NCI-H446 (cell line): ENCODE data around the gene PES1.
"Not testable (repeated sequence)": the region's sequence is repeated elsewhere in the genome, so short reads cannot be mapped to it uniquely, and the experiment has no call there.

Experiments
- DNase-seq, 2 experiments: peaks; one replicate each; lab custom pipeline; 2025; lab: John Stamatoyannopoulos, UW

The PES1 gene

GRCh38 chr22:30574095-30574981 lies 17.4 kb downstream of the PES1 start, which contains the start of gene GAL3ST1:
GAL3ST1 (minus strand) TSS chr22:30574665; CDS start chr22:30557392, 17,273 bp downstream.
- no peak for DNase-seq

DNA sequence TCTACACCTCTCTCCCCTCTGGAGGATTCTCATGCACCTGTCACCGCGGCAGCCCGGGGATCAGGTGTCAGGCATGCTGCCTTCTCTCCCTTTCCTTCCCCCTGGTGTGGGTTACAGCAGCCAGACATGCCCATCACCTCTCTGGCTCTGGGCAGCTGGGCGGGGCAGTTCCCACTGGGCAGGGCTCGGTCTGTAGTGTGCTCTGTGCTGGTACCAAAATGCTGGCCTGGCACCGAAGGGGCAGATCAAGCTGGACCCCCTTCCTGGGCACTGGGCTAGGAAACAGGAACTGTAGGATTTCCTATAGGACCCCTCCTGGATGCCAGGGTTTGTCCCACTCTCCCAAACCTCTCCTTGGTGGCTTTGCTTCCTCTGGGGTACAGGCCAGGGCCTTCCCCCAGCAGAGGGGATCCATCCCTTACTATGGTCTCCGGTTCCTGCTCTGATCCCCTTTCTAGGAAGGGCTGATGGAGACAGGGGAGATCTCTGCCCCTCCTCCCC lies 18.1 kb downstream of the PES1 start:
- no peak for DNase-seq

DNA sequence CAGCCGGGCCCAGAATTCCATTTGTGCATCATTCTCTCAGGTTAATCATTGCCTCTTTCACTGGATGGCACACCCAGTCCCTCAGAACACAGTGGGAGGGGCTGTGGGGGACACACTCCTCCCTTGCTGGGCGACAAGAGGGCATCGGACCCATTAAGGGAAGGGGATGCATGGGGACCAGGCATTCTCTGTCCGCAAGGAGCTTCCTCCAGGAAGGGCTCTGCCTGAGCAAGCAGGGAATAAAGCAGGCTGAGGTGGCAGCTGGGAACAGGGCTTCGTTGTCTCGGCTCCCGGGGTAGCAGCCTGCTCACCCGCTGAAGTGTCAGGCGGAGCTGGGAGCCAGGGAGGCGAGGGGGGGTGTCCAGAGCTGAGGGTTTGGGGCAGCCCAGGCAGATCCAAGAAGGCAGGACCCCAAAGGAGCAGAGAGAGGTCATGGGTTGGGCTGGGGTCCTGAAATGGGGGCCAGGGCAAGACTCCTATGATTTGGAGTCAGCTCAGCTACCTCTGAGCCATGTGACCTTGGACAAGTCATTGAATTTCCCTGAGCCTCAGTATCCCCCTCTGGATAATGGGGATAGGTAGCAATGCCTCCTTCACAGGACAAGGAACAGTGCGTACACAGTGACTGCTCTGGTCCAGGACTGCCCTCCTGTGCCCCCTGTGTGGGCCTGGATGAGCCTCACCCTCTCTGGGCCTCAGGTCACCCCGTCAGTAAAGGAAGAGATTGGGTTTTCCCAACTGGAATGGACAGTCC lies 18.7 kb downstream of the PES1 start:
- no peak for DNase-seq

DNA sequence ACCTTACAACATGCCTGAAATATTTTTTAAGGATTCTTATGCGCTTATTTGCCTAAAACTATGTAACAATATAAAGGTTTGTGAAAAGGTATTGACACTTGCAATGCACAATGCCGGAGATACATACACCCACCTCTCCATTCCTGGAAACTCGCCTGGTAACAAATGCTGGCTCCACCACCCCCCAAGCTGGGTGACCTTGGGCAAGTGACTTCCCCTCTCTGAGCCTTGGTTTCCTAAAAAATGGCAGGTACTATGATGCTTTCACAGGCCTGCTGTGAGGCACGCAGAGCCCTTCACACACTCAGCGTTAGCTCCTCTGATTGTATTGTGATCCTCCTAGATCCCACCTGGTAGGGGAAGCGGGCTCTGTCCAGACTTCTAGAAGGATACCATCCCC lies 19.5 kb downstream of the PES1 start:
- no peak for DNase-seq

GRCh38 chr22:30569674-30570202 lies 22.0 kb downstream of the PES1 start:
- no peak for DNase-seq

DNA sequence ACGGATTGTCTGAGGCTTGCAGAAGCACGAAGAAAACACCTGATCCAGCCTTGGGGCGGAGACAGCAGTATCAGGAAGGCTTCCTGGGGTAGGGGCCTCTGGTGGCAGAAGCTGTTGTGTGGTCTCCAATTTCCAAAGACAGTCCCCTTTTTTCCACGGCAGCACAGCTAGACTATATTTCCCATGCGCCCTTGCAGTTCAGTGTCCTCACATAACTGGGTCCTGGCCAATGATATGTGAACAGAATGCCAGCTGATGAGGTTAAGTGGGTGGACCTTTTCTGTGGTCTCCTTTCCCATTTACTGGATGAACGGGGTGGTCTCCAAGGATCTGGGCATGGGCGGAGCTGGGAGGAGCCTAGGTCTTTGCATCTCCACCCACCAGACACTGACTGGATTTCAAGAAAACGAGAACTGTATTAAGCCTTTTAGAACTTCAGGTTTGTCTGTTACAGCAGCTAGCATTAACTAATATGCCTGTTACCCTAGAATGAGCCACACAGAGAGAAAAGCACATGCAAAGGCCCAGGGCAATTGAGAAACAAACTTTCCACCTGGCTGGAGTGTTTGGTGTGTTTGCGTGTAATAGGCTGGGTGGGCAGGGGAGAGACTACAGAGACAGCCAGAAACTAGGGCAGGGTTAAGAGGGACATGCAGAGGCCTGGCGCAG lies 23.4 kb downstream of the PES1 start:
- no peak for DNase-seq

DNA sequence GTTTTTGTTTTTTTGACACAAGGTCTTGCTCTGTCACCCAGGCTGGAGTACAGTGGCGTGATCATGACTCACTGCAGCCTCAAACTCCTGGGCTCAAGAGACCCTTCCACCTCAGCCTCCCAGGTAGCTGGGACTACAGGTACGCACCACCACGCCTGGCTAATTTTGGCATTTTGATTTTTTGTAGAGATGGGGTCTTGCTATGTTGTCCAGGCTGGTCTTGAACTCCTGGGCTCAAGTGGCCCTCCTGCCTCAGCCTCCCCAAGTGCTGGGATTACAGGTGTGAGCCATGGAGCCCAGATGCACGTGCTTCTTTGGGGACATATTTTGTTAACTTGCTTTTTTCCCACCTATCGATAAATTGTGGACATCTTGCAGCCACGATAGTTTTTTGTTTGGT lies 24.4 kb downstream of the PES1 start:
- DNase-seq = not testable (repeated sequence)

DNA sequence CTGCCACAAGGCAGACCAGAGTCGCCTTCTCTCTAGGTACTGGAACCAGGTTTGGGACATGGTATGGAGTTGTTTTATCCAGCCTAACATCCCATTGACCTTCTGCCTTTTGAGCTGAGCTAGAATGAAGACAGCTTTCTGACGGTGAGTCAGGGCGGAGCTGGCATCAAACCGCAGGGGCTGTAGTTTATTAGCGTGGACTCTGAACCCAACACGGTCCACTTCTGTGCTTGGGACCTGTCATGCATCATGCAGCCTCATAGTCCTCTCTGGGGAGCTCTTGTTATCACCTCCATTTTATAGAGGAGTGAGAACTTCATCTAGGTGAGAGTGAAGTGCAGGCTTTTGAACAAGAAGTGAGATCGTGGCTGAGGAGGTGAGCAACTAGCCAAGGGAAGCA lies 25.6 kb downstream of the PES1 start:
- DNase-seq = no peak

DNA sequence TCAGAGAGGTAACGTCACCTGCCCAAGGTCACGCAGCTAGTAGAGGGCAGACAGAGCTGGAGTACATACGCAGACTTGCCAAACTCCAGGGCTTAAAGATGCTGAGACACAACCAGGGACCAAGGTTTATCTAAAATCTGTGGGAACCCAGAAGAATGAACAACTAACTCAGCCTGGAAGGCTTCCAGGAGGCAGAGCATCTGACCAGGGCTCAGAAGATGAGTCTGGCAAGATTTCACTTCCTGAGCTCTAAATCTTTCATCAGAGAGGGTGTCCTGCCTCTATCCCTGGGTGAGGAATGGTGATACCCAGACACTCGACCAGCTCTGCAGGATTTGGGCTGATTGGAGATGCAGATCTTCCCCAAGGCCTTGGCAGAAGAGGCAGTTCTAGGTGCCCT lies 26.4 kb downstream of the PES1 start:
- no peak for DNase-seq

- DNase-seq = no peak
Measured at GRCh38 chr22:30564761-30565119, 27.0 kb downstream of the PES1 start.

GRCh38 chr22:30564045-30564760 lies 27.5 kb downstream of the PES1 start:
- no peak for DNase-seq

DNA sequence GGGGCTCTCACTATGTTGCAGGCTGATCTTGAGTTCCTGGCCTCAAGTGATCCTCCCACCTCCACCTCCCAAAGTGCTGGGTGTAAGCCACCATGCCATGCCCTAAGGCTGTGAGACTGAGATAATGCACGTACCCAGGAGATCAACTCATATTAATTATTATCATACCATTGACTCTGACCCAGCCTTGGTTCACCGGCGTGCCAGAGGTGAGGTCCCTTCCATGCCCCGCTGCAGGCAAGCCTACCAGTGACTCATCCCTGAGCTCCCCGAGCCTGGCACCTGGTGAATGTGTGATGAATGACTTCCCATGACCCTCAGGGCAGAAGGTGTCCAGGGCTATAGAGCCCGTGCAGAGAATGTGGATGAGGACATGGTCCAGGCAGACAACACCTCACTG lies 29.3 kb downstream of the PES1 start:
- DNase-seq = no peak

GRCh38 chr22:30561402-30562189 lies 30.1 kb downstream of the PES1 start:
- no peak for DNase-seq

DNA sequence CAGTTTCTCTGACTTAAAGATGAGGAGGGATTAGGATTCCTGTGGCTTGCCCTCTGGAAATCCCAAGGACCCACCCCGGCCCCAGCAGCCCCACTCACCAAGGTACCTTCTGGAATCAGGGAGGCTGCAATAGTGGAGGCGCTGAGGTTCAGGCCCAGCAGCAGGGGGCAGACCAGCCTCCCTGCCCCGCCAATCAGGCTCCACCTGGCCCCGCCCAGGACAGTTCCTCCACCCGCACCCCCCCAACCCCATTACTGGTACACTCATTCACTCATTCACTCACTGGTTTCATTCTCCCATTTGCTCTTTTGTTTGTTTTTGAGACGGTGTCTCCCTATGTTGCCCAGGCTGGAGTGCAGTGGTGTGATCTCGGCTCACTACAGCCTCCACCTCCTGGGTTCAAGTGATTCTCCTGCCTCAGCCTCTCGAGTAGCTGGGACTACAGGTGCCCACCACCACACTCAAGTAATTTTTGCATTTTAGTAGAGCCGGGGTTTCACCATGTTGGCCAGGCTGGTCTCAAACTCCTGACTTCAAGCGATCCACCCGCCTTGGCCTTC lies 31.0 kb downstream of the PES1 start:
- DNase-seq = not testable (repeated sequence)

GRCh38 chr22:30559889-30560288 lies 31.8 kb downstream of the PES1 start:
- no peak for DNase-seq

GRCh38 chr22:30557243-30557642 lies 34.5 kb downstream of the PES1 start:
- DNase-seq = no peak

GRCh38 chr22:30556388-30556787 lies 35.3 kb downstream of the PES1 start:
- DNase-seq = no peak

DNA sequence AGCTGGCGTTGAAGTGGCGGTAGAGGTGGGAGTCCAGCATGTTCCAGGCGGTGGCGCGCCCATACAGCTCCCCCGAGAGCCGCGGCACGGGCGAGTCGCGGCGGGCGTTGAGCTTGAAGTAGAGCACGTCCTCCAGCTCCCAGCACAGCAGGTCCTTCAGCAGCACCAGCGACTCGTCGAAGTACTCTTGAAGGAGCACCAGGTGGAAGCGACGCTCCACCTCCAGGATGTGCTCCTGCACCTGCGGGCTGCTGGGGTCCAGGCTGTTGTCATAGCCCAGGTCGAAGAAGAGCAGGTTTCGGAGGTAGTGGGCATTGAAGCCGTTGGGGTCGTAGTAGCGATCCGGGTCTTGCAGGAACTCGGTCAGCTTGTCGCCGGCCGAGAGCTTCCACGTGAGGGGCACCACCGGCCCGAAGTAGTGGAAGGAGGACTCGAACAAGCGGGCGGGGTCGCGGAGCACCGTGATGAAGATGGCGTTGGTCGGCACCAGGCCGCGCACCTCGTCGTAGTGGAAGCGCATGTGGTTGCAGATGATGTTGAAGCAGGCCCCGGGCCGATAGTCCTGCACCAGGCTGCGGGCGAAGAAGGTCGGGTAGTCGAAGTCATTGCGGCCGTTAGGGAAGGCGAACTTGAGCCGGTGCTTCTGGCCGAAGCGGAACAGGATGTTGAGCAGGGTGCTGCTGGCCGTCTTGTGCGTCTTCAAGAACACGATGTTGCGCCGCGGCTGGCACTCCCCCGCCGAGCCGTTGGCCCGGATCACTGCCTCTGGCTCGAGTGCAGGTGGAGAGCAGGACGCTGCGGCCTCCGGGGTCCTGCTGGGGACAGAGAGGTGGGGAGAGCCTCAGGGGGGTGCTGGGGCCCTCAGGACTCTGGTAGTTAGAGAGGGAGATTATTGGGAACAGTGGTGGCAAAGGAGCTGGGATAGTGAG lies 36.2 kb downstream of the PES1 start:
- DNase-seq = no peak

DNA sequence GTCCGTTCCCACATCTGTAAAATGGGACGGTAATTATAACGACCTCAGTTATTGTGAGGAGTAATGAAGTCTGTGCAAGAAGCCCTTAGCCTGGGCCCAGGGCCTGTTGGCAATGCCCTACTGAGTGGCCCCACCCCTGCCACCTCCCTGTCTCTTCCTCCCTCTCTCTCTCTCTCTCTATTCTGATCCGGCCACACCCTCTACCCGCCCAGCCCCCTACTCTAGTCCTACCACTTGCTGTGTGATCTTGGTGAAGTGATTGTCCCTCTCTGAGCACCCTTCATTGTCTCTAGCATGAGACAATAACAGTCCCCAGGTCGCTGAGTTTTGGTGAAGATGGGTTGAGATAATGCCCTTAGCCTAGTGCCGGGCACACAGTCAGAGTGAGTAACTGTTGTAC lies 37.7 kb downstream of the PES1 start:
- DNase-seq = no peak
